GM19463 (cell line): ENCODE measurements around the gene AP4B1.

Experiments used
- ATAC-seq: cut with Tn5 transposase; IDR thresholded peaks from one replicate; pipeline ENCODE4 v1.9.1; 2021; ENCODE audit warnings: mild to moderate bottlenecking, moderate library complexity; ENCODE audit not compliant: unreplicated experiment

AP4B1 gene

DNA sequence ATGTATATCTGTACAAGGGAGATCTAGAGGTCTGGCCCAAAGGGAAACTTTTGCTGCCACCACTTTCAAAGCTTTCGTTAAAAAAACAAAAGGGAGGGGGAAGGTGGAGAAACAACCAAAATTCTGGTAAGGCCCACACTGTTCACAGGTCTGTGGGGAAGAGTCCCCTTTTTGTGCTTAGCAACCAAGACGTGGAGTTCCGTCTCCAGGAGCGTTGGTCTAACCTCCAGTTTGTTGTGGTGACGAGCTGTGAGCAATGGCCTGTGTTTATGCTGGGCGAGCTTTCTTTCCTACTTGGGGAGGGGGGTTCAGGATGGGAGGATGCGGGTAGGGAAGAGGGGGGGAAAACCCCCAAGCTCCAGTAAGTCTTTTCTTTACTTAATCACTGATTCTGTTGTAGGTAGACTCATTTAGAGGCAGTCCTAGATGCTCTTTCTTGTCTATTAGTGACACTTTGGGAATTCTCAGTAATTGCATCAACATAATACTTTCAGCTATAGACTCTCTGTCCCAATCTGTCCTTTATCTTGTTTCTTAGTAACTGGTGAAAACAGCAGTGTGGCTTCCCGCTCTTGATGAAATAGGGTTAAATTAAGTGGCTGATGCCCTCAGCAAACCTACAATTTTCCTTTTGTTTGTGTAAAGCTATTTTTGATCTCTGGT is 26.0 kb upstream of the AP4B1 start:
- peak; percentile 22 for ATAC-seq

DNA sequence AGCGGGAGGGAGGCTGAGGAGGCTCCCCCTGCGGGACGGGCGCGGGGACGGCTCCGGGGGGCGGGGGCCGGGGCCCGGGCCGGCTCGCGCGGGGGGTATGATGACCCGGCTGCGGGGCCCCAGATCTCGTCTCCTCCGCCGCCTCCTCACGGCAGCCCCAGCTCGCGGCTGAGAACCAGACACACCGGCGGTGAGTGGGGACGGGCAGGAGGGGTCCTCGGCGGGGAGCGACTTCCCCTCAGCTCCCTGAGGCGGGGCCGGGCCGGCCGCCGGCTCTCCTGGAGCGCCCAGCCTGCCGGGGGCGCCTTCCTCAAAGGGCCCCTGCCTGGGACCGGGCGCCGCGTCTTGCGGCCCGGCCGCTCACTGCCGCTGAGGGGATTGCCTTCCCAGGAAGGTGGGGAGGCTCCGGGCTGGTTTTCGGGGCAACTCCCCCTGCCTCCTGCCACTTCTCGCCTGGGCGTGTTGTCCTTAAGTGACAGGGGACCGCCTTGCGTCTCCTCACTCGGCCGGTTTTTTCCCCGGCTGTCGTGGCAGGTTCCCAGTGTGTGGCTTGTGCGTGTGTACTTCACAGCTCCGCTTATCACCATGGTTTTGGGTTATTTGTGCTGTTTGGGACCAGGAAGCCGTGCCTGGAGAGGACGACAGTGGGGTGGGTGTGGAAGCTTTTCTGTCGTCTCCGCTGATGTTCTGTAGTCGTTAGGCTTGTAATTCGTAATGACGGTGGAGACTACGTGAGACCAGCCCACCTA is 25.3 kb upstream of the AP4B1 start:
- ATAC-seq, result peak; percentile 31

DNA sequence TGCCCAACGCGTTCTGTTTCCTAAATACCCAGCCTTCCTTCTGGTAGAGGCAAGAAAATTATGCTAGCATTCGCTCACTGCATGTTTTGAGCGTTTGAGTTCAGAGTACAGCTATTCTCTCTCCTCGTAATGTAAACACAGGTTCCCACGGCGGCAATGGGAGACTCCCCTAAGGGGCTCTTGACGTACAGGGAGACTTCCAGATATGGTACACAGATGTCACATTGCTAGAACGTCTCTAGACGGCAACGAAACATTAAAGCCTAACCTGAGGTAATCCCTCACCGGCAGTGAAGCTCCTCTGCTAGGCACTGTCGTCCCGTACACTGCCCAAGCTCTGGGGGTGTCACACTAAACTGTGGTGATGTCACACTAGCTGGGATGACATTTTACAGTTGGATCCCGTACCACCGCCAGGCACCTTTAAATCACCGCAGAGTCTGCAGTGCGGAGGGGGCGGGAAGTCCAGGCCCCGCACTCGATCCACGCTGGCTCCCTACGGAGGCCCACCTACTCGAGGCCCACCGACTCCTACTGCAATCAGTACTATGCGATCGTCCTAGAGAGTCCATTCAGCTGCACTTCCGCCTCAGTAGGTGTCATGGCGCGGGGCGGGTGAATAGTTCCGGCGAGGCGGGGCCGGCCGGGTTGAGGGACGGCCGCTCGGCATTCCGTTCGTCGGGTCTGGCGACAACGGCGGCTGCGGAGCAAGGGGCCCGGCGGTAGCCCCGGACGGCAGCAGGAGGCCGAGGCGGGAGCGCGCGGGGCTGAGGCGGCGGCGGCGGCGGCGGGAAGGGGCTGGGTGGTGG is 24.5 kb upstream of the AP4B1 start, which contains the start of gene HIPK1:
TSS of gene HIPK1 (plus strand) at position 384 of the 809 bp plus-strand sequence.
- peak; percentile 56 for ATAC-seq

DNA sequence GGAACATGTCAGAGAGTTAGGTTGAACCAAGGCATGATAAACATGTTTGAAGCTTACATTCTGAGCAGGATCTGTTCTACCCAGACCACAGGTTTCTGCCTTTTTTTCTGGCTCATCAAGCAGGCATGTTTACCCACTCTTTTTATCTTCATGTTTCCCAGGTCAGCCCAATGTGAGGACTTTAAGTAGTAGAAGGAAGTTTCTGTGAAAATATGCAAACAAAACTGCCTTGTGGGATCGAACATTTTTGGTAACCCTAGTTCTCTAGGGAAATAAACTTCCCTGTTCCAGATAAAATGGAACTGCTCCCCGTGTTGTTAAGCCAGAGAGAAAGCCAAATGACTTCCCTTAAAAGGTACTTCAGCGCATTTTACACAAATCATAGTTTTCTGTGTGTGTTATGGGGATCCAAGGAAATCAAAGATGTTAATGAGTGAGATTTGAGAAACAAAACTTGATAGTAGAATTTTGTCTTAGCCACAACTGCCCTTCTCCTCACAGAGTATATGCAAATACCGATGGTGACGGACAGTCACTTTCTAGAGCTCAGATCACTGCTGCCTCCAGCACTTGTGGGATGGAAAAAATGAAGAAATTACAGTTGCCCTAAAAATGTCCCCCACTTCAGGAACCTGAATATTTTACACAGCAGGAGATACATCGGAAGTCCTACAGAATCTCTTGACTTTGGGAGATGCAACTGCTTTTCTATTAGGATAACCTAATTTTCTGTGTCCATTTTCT is 23.8 kb upstream of the AP4B1 start:
- ATAC-seq, result no peak

DNA sequence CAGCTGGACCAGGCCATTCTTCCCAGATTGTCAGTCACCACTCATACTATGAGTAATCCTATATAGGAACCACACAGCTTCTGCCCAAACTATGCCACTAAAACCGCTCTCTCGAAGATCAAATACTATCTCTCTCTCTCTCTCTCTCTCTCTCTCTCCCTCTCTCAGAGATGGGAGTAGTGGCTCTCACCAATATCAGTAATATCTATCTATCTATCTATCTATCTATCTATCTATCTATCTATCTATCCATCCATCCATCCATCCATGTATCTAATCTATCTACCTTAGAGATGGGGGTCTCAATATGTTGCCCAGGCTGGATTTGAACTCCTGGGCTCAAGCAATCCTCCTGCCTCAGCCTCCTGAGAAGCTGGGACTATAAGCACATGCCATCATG is 19.9 kb upstream of the AP4B1 start:
- no peak for ATAC-seq

DNA sequence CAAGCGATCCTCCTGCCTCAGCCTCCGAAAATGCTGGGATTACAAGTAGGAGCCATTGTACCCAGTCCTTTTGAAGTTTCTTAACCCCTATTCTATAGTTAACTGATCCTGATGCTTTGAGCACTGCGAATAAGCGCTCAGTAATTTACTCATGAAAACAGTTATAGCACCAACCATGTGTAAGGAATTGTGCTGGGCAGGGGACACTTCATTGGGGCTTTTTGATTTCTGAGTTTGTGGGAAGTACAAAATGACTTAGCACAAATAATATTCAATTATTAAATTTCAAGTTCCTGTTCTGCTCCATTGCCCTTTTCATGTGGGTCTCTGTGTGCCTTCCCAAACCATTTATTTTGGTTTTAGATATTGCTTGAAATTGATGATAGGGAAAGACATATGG is 18.4 kb upstream of the AP4B1 start:
- ATAC-seq, result no peak

DNA sequence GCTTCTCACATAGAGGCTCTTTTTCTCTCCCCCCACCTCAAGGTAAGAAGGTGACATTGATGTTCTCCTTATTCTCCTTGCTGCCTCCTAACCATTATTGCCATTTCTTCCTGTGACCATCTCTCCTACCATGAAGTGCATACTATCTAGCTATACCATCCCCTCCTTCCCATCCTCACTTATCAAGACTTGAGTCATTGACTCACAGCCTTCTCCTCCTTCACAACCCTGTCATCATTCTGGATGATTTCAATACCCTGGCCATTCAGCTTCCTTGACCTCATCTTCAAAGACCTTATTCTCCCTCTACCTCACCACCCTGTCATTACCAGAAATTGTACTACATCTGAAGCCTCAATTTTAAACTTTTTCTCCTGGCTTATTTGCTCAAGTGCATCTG is 13.6 kb upstream of the AP4B1 start:
- ATAC-seq, result no peak

DNA sequence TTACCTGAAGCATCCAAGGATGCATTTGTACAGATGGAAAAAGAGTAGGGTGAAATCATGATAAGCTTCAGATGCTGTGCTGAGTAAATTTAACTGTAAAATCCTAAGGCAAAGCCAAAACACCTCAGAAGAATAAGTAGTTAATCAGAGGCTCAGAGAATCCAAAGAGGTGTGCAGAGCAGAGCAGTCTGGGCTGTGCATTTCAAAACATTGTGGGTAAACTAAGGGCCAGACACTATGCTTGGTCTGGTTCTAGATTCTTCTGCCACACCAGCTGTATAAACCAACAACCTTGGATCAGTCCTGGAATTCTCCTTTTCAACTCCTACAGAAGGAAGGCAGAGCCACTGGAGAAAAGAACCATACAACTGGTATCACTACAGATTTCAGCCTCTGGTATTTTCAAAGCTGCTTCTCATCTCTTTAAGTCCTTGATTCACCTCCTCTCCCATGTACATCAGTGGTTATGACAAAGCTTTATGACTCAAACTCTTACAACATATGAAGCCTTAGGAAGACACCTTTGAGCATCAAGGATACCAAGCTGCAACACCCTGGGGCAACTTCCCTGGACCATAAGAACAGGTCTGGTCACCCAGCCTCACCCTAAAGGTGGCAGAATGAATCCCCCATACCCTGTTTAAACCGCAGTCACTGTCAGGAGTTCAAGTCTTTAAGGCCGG is 12.9 kb upstream of the AP4B1 start:
- ATAC-seq, result no peak

DNA sequence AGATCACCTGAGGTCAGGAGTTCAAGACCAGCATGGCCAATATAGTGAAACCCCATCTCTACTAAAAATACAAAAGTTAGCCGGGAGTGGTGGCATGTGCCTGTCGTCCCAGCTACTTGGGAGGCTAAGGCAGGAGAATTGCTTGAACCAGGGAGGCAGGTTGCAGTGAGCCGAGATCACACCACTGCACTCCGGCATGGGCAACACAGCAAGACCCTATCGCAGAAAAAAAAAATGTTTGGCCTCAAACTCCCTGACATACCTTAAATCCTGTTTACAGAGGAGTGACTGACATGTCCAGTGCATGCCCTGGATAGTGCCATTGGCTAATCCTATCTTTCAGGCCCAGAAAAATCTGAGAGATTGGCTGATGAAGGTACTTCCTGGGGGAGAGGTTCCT is 12.4 kb upstream of the AP4B1 start:
- ATAC-seq, result no peak

DNA sequence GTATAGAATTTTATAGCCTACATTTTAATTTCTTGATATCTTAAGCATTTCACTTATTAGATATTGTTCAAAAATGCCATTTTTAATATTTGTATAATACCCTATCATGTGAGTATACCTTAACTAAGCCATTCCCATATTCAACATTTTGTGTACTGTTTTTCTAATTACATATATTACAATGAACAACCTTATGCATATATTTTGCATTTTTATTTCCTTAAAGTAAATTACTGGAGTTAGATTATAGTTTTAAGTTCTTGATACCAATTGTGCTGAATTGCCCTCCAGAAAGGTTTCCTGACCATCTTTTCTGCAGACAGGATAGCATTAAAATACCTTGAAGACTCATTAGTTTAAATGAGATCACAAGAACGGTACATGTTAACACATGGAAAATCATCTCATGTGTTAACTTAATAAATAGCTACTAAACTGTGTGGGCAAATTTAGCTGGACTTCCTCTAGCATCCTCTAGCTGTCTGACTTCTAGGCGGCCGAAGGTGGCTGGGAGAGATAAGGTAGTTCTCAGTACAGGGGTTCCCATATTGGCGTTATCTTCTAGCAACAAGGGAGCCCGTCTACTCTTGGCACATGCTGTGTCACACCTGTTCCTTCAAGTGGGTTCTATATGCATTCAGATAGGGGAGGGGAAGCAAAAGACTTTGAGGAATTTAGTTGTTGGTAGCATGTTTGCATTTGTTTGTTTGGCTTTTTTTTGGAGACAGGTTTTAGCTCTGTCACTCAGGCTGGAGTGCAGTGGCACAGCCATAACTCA is 9.5 kb upstream of the AP4B1 start:
- ATAC-seq, result no peak

DNA sequence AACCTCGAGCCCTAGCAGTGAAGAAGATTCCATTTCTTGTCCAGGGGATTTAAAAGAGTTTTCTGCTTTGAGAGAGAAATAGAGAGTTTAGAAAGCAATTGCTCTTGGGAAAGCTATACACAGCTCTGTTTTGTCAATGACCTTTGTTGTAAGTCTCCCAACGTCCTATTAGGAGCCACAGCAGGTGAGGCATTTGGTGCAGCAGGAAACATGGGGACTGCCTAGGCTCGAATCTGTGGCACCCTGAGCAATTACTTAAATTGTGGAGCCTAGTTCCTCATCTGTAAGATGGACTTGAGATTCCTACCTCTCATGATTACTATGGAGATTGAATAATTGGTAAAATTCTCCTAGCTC is 8.7 kb upstream of the AP4B1 start:
- ATAC-seq, result no peak

DNA sequence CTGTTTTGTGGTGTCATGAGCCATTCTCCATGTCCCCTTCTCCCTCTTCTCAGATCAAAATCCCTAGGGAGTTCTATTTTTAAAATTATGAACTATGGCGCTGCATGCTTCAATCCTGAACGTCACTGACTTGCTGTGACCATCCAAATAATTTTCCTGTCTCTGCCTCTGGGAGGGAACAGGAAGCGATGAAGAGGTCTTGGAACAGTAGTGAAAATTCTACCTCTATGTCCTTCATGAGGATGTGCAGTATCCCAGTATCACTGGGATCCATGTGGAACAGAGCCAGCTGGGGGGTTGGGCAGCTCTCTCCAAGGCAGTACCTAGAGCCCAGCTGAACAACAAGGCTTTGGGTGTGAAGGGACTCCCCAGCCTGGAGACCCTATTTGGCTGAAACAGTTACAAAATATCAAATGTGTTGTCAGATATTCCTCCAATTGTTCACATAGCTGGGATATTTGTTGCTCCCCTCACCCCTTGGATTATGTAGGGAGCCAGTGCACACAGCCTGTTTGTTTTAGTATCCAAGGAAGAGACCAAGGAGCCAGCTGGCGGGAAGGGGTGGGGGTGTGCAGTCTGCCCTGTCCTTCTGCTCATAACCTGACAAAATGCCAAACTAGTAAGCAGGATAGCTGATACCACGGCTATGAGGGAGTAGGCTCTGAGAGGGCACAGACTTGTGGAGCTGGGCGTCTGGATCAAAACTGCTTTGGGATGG is 8.2 kb upstream of the AP4B1 start:
- ATAC-seq, result no peak

DNA sequence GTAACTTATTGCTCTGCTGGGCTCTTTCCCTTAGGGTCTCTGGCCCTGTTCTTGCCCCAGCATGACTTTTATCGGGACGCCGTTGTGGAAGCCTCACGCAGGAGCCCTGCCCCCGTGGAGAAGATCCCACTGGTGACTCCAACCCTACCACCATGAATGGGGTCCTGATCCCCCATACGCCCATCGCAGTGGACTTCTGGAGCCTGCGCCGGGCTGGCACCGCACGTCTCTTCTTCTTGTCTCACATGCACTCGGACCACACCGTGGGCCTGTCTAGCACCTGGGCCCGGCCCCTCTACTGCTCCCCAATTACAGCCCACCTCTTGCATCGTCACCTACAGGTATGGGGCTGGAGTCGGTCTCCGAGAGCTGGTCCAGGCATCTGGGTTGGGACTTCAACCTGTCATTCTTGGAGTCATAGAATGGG is 849 bp upstream of the AP4B1 start:
- ATAC-seq, result no peak

DNA sequence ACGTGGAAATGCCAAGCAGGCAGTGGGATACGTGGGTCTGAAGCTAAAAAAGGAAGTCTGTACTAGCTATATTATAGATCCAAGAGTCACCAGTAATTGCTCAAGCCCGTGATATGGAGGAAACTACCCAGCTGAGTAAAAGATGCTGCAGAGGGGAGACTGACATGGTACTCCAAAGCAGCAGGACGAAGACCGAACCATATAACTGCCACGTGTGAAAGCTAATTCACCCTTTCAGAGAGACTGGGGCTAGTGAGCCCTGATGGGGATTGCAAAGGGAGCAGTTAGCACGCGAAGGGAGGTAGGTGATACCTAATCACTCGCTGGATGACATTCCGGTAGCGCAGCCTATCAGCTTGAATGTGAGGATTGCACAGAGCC is 316 bp downstream of the AP4B1 start:
- ATAC-seq, result peak; percentile 25

DNA sequence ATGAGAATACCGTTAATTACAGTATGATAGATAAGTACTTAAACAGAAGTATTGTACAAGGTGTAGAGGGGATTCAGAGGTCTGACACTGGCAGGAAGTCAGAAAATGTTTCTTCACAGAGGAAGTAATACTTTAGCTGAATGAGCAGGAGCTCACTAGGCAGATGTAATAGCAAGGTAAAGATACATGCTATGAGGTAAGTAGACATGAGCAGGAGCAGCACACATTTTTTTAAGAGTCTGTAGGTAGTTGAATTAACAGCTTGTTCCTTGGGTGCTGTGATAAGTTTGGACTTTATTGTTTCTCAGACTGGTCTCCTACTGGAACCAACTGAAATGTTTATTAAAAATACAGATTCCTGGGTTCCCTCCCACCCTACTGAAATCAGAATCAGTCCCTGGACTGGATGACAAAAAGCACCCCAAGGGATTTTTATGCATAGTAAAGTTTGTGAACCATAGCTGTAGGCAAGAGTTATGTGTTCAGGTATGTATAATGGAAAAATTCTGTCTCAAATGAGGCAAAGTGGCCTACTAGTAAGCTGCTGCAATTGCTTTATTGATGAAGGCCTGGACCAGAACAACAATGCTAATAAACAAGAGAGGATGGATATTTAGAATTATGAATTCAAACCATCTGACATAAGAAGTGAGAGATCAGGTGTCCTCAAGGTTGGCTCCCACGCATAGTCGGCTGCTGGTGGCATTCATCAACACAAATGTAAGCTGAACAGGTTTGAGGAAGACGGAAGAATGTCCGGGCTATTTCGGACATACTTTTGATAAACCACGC is 902 bp downstream of the AP4B1 start:
- ATAC-seq, result no peak

DNA sequence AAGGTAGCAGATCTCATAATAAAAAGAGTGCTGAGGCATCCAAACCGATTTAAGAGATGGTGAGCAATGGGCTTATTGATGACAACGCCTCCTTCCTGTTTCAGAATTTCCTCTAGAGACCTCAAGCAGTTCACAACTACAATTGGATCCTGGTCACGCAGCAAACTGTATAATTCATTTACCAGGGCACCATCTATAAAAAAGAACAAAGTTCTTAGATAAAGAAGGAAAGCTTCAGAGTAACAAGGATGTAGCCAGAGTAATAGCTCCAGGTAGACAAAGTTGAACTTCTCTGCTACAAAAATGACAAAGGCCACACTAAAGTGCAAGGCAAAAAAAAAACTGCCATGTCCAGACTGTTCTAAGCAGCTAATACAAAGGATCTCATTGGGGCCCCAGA is 3.4 kb downstream of the AP4B1 start:
- no peak for ATAC-seq

DNA sequence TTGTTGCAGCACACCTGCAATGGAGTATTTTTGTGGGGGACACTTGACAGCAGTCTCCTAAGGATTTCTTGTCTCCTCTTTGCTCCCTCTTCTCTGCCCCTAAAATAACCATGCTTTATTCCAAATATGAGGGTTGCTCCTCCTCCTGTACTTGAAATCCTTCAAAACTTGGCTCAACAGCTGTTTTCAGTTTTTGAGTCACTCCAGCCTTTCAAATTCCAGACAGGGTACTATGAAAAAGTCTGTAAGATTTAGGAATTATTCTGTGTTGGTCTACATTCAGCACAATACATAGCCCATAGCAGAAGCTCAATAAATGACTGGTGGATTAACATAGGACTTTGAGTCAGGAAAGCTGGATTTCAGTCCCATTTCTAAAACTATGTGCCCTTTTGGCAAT is 5.5 kb downstream of the AP4B1 start:
- no peak for ATAC-seq

DNA sequence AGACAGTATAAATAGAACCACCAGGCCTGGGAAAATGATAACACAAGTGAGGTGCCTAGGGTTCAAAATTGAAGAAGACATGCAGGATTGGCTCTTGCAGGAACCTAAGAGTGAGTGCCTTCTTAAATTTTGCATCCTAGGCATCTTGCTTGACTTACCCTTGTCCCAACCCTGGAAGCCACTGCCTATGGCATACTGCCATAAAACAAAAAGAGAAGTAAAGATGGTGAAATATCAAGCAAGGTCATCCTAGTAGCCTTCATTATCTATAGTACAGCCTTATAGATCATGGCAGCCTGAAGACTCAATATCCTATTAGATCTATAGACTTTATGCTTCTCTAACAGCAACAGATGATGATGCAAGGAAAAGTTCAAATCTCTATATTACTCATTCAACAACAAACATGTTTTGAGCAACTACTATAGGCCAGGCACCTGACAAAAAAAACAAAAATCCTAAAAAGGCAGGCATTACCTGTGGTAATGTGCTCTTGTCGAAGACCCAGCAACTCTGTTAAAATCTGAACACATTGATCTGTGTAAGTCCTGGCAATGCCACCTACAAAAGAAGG is 6.3 kb downstream of the AP4B1 start:
- no peak for ATAC-seq
